ENCODE measurements around the gene ACOX3. TPM values are rescaled to one million over a fixed set of nuclear protein-coding genes. Genes with fewer than 3 reads are reported as not detected.

The ACOX3 gene
- total RNA-seq (2021; fragmentation: NEBNext Ultra II Directional; extraction: Animal tissue kit (Norgen Biotek cat#: 25700)) (9.9 and 10.2 TPM in 2 replicates), polyA plus RNA-seq (2011; rRNA removed) (2.5 and 4.3 TPM in 2 replicates), polyA minus RNA-seq (2011; rRNA and poly(A)+ RNA removed) (5.4 and 9.0 TPM in 2 replicates)
- 3.5 TPM for polyA plus RNA-seq (2011; cell fraction: cytosol; rRNA removed)
- 4.9 TPM for polyA plus RNA-seq (2011; cell fraction: nucleus; rRNA removed)
- 5.7 to 10.4 TPM (median 7.9 TPM) in 4 replicates for polyA plus RNA-seq (2012, experiment 1 of 2)
- polyA plus RNA-seq (2012, experiment 2 of 2): 8.1 TPM
- polyA plus RNA-seq (2013, experiment 1 of 2): 6.0 TPM
- polyA plus RNA-seq (2013, experiment 2 of 2): 5.7 TPM
- polyA minus RNA-seq (2011; cell fraction: cytosol; rRNA and poly(A)+ RNA removed): 2.1 TPM
- polyA minus RNA-seq (2011; cell fraction: nucleus; rRNA and poly(A)+ RNA removed): 5.4 TPM
- long read RNA-seq, experiment 1, partial matches to known transcripts: 0 of 9 reads
- long read RNA-seq, experiment 1, other reads (novel, unspliced or antisense): 7 of 9 reads
- long read RNA-seq, experiment 2, partial matches to known transcripts: 2 of 7 reads
- long read RNA-seq, experiment 2, other reads (novel, unspliced or antisense): 1 of 7 reads

GRCh38 chr4:8440492-8441311 lies at the start of gene ACOX3, which contains the start of gene TRMT44:
Gene ACOX3, minus strand, starts transcription at chr4:8440723. Its CDS starts 24,202 bp downstream, at chr4:8416521.
Gene TRMT44, plus strand, starts transcription at chr4:8440777. Its CDS starts 46 bp downstream, at chr4:8440823.
- peak within 1 kb of the TSS; percentile 15; the same call in 1 of the 2 replicates for H3K18ac ChIP-seq (ENCODE audit: extremely low read depth, low read length)
- H3K79me1 ChIP-seq (ENCODE audit: low read depth, low read length): peaks cover 7% of the 10 kb centered on the region
- peak within 1 kb of the TSS; percentile 51 to 85 (median 68) for H3K9ac ChIP-seq (replicated peaks in 1 of 4; ENCODE audit: extremely low read depth in 1 of 4, low read depth in 3 of 4, low read length in 3 of 4)
- H3K27ac ChIP-seq (ENCODE audit: low read depth, low read length): peak within 1 kb of the TSS; percentile 67
- CTCF ChIA-PET (ENCODE audit: partially characterized antibody): interaction anchor here (1.5 to 2.4 kb wide), 2 partner anchors 9 to 12 kb away, joined by 5 to 9 read pairs; no protein-coding TSS in a partner anchor
- H2BK12ac ChIP-seq (ENCODE audit: low read depth, low read length): no peak within 1 kb of the TSS; the same call in 1 of the 2 replicates
- peak within 1 kb of the TSS; percentile 71 to 92 (median 90) for H3K4me3 ChIP-seq (ENCODE audit: extremely low read depth in 1 of 4, insufficient read depth in 2 of 4, low read depth in 3 of 4, low read length in 4 of 4)
- DNase-seq (ENCODE audit: low read depth in 1 of 2, low spot score in 2 of 2) (peak; percentile 57 to 100), FAIRE-seq (peak; percentile 63)
- H2AFZ ChIP-seq (ENCODE audit: low read length): no peak within 1 kb of the TSS
- H3K56ac ChIP-seq (replicated peaks; ENCODE audit: insufficient read length, low read depth, low read length): peak within 1 kb of the TSS; percentile 9
- H2BK120ac ChIP-seq (replicated peaks; ENCODE audit: low read depth, low read length): no peak within 1 kb of the TSS
- no peak within 1 kb of the TSS for H3K14ac ChIP-seq (ENCODE audit: insufficient read length)
- no peak within 1 kb of the TSS for H3K4ac ChIP-seq (replicated peaks; ENCODE audit: insufficient read length, low read depth, low read length)
- peak within 1 kb of the TSS; percentile 59 for H4K5ac ChIP-seq (ENCODE audit: insufficient read length, low read depth, low read length)
- H3K4me1 ChIP-seq (replicated peaks in 1 of 4; ENCODE audit: control insufficient read depth in 3 of 4, insufficient read depth in 4 of 4, low read length in 3 of 4): peaks cover 3 to 22% (median 4%) of the 10 kb centered on the region in 4 experiments; a peak in 6 of 7 replicates
- H2AK5ac ChIP-seq (ENCODE audit: low read depth, low read length): no peak within 1 kb of the TSS
- H3K36me3 ChIP-seq (ENCODE audit: control insufficient read depth in 2 of 4, insufficient read depth in 4 of 4, low read length in 3 of 4): no peaks in the 10 kb centered on the region
- no peak within 1 kb of the TSS for H4K91ac ChIP-seq (replicated peaks; ENCODE audit: insufficient read length, low read length)
- H3K9me3 ChIP-seq (ENCODE audit: insufficient read depth in 2 of 2, low read depth in 1 of 2, low read length in 1 of 2): no peaks in the 10 kb centered on the region
- POLR2A ChIA-PET (ENCODE audit: partially characterized antibody): interaction anchor here (0.7 to 2.0 kb wide), 4 partner anchors 12 to 106 kb away, joined by 3 to 11 read pairs (median 3); no protein-coding TSS in a partner anchor
- H3K4me2 ChIP-seq (ENCODE audit: insufficient read depth in 1 of 2, low read depth in 2 of 2, low read length in 2 of 2): peak within 1 kb of the TSS; percentile 63 to 80
- H3K23me2 ChIP-seq (ENCODE audit: low read depth, low read length): peaks cover 10% of the 10 kb centered on the region
- H3K79me2 ChIP-seq (ENCODE audit: control insufficient read depth in 1 of 2, insufficient read depth in 2 of 2, low read length in 2 of 2): peaks cover 12 to 40% of the 10 kb centered on the region in 2 experiments
- H4K20me1 ChIP-seq (replicated peaks in 1 of 2; ENCODE audit: control insufficient read depth in 1 of 2, insufficient read depth in 2 of 2, low read length in 2 of 2): peaks cover 4 to 7% of the 10 kb centered on the region in 2 experiments
- peak within 1 kb of the TSS; percentile 5; the same call in 1 of the 2 replicates for H2BK5ac ChIP-seq (ENCODE audit: low read depth, low read length)
- WGBS, 2 experiments (ENCODE audit: extremely low coverage in 1 of 2, insufficient coverage in 1 of 2, insufficient read length in 1 of 2, insufficient replicate concordance in 2 of 2, low coverage in 1 of 2, low lambda C conversion rate in 2 of 2, missing lambda C conversion rate in 1 of 2): 2% methylated on average over 60 of the region's 60 CpGs; no CpG with 5 or more reads in 1 of the 2 experiments
- peak within 1 kb of the TSS; percentile 91 for H4K8ac ChIP-seq (ENCODE audit: extremely low read depth, insufficient read depth, low read length)
- H3K27me3 ChIP-seq (replicated peaks in 1 of 4; ENCODE audit: control insufficient read depth in 3 of 4, extremely low read depth in 1 of 4, insufficient read depth in 3 of 4, low read length in 3 of 4): no peaks in the 10 kb centered on the region
- no peak within 1 kb of the TSS for H2BK15ac ChIP-seq (ENCODE audit: low read length)
- H2BK20ac ChIP-seq (ENCODE audit: low read length): no peak within 1 kb of the TSS
- no peak within 1 kb of the TSS for H3K23ac ChIP-seq (ENCODE audit: insufficient read length)
- TF ChIP-seq TAF1 (IDR thresholded peaks at IDR 0.05; ENCODE audit: low read depth, low read length): peak; percentile 87
- TF ChIP-seq PHF8 (conservative IDR thresholded peaks at IDR 0.05; ENCODE audit: low read depth, low read length): peak; percentile 89
- no peak for TF ChIP-seq KDM1A (IDR thresholded peaks at IDR 0.05; ENCODE audit: borderline replicate concordance, low read length)
- peak; percentile 100 for TF ChIP-seq KDM4A (IDR thresholded peaks at IDR 0.05; ENCODE audit: low read depth, low read length, severe bottlenecking)
- peak; percentile 96 for TF ChIP-seq KDM5A (IDR thresholded peaks at IDR 0.05; ENCODE audit: low read length)
- TF ChIP-seq SIRT6 (IDR thresholded peaks at IDR 0.05; ENCODE audit: low read length): no peak
- TF ChIP-seq EP300 (IDR thresholded peaks at IDR 0.05; ENCODE audit: borderline replicate concordance in 1 of 2, low read depth in 2 of 2, low read length in 2 of 2): peak in 1 of 2 experiments; percentile 86; a peak in 1 of 3 replicates
- no peak for TF ChIP-seq GTF2F1 (IDR thresholded peaks at IDR 0.05; ENCODE audit: borderline replicate concordance, low read depth, low read length)
